ENCODE measurements around the gene HS3ST2.

GRCh38 chr16:22898874-22899348 lies 84.9 kb downstream of the HS3ST2 start:
- TF ChIP-seq, protein P1, sequence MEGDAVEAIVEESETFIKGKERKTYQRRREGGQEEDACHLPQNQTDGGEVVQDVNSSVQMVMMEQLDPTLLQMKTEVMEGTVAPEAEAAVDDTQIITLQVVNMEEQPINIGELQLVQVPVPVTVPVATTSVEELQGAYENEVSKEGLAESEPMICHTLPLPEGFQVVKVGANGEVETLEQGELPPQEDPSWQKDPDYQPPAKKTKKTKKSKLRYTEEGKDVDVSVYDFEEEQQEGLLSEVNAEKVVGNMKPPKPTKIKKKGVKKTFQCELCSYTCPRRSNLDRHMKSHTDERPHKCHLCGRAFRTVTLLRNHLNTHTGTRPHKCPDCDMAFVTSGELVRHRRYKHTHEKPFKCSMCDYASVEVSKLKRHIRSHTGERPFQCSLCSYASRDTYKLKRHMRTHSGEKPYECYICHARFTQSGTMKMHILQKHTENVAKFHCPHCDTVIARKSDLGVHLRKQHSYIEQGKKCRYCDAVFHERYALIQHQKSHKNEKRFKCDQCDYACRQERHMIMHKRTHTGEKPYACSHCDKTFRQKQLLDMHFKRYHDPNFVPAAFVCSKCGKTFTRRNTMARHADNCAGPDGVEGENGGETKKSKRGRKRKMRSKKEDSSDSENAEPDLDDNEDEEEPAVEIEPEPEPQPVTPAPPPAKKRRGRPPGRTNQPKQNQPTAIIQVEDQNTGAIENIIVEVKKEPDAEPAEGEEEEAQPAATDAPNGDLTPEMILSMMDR (IDR thresholded peaks at IDR 0.05; ENCODE audit: low read depth, low read length, poor library complexity, severe bottlenecking): peak; percentile 74
- TF ChIP-seq EZH2phosphoT487 (IDR thresholded peaks at IDR 0.05; ENCODE audit: borderline replicate concordance, low read length): no peak
